HepG2 (cell line): ENCODE results near the gene TTLL4. TPM values are rescaled to one million over a fixed set of nuclear protein-coding genes. Genes with fewer than 3 reads are reported as not detected.
A peak's percentile ranks its signal among the peaks of the same experiment; 100 is the strongest.

Experiments
- EED ChIP-seq: sonication (generic); formaldehyde crosslinking; IDR thresholded peaks from 2 replicates; pipeline ENCODE4 v1.5.0; 2020; ENCODE audit warnings: mild to moderate bottlenecking, missing genetic modification reagents
- FOXP1 ChIP-seq, 2 experiments: fragments of 450-650 bp in 1 of 2; IDR thresholded peaks; 2 replicates each; pipeline ENCODE4 v1.6.1; 2017 to 2018; ENCODE audit warnings: antibody characterized with exemption in 1 of 2
- REXO4 ChIP-seq: sonication (generic); formaldehyde crosslinking; IDR thresholded peaks from 2 replicates; pipeline ENCODE4 v1.8.0; 2022; ENCODE audit warnings: missing genetic modification reagents, mild to moderate bottlenecking, borderline replicate concordance
- ZNF530 ChIP-seq: sonication (generic); formaldehyde crosslinking; IDR thresholded peaks from 2 replicates; pipeline ENCODE4 v1.5.0; 2020; ENCODE audit warnings: low read depth, mild to moderate bottlenecking, missing genetic modification reagents
- ZNF569 ChIP-seq: sonication (generic); formaldehyde crosslinking; IDR thresholded peaks from 2 replicates; pipeline ENCODE4 v1.5.0; 2020; ENCODE audit warnings: mild to moderate bottlenecking, missing genetic modification reagents, moderate library complexity, borderline replicate concordance
- ZNF607 ChIP-seq: sonication (generic); formaldehyde crosslinking; IDR thresholded peaks from 2 replicates; pipeline ENCODE4 v1.5.1; 2020; ENCODE audit warnings: missing genetic modification reagents, mild to moderate bottlenecking, borderline replicate concordance
- polyA plus RNA-seq, 8 experiments: library from polyadenylated mRNA; depleted of rRNA in 3 of 8; stranded (reverse) in 7 of 8; unstranded in 1 of 8; fragments of >200 nt; fragmentation: Illumina TruSeq in 4 of 8; extraction: Trizol in 4 of 8; gene quantifications; 2 replicates each; pipeline versions ENCODE4 v1.2.1 to v1.2.3, GENCODE V29; 2011 to 2016; ENCODE audit warnings: low read depth in 4 of 8, missing spikeins in 1 of 8, mixed read lengths in 1 of 8; ENCODE audit not compliant: insufficient read depth in 1 of 8
- total RNA-seq, 5 experiments: library from RNA; depleted of rRNA; stranded (reverse); fragments of >200 nt; fragmentation: Illumina TruSeq; extraction: Trizol; gene quantifications; 2 replicates each; pipeline ENCODE4 v1.2.3, GENCODE V29; 2016; ENCODE audit warnings: low read depth in 1 of 5
- TF ChIP-seq, protein P1 (sequence below), 2 experiments: sonication (generic) in 1 of 2; formaldehyde crosslinking in 1 of 2; IDR thresholded peaks; 2 replicates each; pipeline versions ENCODE4 v1.5.1 to v1.6.1; 2011 to 2020; ENCODE audit warnings: borderline replicate concordance in 1 of 2, low read depth in 1 of 2, low read length in 1 of 2, mild to moderate bottlenecking in 1 of 2, missing genetic modification reagents in 1 of 2, moderate library complexity in 1 of 2
- TF ChIP-seq, protein P2 (sequence below): sonication (generic); formaldehyde crosslinking; IDR thresholded peaks from 2 replicates; pipeline ENCODE4 v1.5.0; 2020; ENCODE audit warnings: mild to moderate bottlenecking, missing genetic modification reagents
- TF ChIP-seq, protein P3 (sequence below): sonication (generic); formaldehyde crosslinking; IDR thresholded peaks from 2 replicates; pipeline ENCODE4 v1.4.0; 2020; ENCODE audit warnings: mild to moderate bottlenecking, missing genetic modification reagents

The TTLL4 gene
- total and polyA plus RNA-seq, 2 of the 13 experiments (the other 11 are each of a cell fraction or from before 2014, with no cell fraction given): 77.5 to 84.6 TPM

DNA sequence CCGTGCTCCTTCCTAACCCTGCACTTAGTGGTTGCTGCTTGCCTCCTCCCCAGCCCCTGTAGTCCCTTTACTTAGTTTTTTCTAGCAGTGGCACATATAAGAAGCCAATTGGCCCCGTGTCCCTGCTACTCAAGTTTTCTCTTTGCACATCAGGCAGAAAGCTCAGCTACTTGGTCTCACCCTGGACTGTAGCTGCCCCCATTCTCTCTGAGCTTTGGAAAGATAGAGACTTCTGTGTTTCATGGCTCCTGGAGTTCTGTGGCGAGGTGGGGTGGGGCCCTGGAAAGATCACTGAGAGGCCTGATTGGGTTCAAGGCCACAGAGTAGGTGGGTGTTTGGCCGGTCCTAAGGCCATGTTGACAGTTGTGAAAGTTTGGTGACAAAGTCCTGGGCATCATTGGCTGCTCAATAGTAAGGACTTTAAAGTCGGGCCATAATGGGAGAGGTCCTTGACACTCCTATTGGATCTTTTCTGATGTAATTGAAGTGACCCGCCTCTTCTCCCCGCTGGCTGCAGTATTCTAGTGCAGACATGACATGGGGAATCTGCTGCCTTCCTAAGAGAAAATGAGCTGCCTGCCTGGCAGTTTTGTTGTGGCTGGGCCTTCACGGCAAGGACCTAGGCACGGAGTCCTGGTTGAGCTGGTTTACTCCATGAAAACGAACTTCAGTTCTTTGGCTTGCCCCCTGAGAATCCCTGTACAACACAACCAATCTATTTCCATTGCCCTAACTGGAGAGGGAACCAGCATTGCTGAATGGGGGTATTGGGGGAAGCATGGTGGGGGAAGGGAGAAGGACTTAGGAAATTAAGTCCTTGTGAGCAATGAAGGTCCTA, 45.2 kb downstream of the TTLL4 start (continued):
- TF ChIP-seq ZNF530 (CRISPR knock-in tag) (no peak), ZNF569 (CRISPR knock-in tag) (peak; percentile 65; the same call in 1 of the 2 replicates), ZNF607 (CRISPR knock-in tag) (peak; percentile 79; the same call in 1 of the 2 replicates), EED (CRISPR knock-in tag) (no peak), FOXP1 (IDR thresholded peaks at IDR 0.05) (peak; percentile 81; the same call in 1 of the 2 replicates), FOXP1 (CRISPR knock-in tag; IDR thresholded peaks at IDR 0.05) (peak; percentile 95), REXO4 (no peak)
- TF ChIP-seq, protein P1, sequence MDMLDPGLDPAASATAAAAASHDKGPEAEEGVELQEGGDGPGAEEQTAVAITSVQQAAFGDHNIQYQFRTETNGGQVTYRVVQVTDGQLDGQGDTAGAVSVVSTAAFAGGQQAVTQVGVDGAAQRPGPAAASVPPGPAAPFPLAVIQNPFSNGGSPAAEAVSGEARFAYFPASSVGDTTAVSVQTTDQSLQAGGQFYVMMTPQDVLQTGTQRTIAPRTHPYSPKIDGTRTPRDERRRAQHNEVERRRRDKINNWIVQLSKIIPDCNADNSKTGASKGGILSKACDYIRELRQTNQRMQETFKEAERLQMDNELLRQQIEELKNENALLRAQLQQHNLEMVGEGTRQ (IDR thresholded peaks at IDR 0.05; ENCODE audit: low read depth, low read length): no peak
- TF ChIP-seq, protein P1 (CRISPR knock-in tag; IDR thresholded peaks at IDR 0.05; ENCODE audit: borderline replicate concordance): no peak
- TF ChIP-seq, protein P2, sequence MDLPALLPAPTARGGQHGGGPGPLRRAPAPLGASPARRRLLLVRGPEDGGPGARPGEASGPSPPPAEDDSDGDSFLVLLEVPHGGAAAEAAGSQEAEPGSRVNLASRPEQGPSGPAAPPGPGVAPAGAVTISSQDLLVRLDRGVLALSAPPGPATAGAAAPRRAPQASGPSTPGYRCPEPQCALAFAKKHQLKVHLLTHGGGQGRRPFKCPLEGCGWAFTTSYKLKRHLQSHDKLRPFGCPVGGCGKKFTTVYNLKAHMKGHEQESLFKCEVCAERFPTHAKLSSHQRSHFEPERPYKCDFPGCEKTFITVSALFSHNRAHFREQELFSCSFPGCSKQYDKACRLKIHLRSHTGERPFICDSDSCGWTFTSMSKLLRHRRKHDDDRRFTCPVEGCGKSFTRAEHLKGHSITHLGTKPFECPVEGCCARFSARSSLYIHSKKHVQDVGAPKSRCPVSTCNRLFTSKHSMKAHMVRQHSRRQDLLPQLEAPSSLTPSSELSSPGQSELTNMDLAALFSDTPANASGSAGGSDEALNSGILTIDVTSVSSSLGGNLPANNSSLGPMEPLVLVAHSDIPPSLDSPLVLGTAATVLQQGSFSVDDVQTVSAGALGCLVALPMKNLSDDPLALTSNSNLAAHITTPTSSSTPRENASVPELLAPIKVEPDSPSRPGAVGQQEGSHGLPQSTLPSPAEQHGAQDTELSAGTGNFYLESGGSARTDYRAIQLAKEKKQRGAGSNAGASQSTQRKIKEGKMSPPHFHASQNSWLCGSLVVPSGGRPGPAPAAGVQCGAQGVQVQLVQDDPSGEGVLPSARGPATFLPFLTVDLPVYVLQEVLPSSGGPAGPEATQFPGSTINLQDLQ (CRISPR knock-in tag): peak; percentile 95
- TF ChIP-seq, protein P3, sequence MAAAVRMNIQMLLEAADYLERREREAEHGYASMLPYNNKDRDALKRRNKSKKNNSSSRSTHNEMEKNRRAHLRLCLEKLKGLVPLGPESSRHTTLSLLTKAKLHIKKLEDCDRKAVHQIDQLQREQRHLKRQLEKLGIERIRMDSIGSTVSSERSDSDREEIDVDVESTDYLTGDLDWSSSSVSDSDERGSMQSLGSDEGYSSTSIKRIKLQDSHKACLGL (CRISPR knock-in tag): no peak
- TF ChIP-seq, all 625 proteins: peak for 382
